ENCODE results near the gene AIF1.

The AIF1 gene

DNA sequence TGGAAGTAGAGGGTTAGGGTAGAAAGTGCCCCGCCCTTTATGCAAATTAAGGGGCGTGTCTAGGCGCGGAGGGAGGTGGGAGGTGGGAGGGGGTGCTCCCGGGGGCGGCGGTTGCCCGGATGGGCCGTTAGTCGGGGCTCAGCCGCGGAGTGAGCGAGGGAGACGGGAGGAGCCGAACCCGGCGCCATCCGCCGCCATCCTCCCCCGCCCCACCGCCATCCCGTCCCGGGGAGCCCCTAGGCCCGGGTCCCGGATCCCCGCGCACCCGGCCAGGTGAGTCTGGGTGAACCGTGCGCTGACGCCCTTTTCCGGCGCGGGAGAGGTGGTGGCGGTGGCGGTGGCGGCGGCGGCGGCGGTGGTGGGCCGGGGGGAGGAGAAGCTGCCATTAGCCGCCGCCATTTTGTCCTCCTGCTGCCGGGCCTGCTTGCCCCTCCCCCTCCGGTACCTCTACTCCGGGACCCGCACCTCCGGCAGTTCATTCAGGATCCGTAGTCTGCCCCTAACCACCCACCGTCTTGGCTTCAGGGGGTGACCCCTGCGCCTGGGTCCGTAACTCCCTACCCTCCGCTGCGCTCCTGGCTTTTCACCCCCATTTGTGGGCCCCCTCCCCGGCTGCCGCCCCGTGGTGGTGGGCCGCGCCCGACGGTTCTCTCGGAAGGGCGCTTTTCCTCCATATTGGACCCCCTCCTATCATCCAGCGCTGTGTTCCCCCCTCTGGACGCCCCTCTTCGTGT, 5.7 kb downstream of the AIF1 start, which contains the start of gene PRRC2A:
Gene PRRC2A (plus strand): TSS at position 130 of the 734 bp plus-strand sequence. CDS start 2,075 bp downstream, outside the sequence.
- peak; percentile 91 to 100 (median 99) for DNase-seq

DNA sequence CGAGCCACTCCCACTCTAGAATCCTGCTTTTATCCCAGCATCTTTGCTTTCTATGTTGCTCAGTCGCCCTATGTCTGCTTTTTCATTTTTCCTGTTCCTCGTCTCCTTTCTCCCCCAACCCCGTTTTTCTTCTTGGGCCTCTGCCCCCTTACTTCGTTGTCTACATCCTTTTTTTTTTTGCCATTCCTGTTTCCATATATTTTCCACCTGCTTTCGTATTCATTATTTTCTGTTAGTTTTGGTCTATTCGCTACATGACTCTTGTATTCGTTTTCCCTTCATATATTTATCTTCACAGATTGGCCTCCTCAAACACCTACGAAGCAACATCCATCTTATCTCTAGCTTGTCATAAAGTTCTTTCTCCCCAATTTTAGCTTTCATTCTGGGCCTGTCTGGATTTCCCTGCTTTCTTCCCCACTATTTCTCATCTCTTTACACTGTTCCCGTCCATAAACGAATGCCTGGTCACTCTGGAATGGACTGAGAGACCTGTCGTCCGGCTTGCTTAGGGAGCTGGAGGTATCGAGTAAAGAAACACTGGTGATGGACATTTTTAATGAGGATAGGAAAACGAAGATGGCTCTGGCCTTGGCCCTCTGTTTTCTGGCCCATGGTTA, 6.4 kb downstream of the AIF1 start:
- peak in 1 of 3 experiments; percentile 56 for DNase-seq

DNA sequence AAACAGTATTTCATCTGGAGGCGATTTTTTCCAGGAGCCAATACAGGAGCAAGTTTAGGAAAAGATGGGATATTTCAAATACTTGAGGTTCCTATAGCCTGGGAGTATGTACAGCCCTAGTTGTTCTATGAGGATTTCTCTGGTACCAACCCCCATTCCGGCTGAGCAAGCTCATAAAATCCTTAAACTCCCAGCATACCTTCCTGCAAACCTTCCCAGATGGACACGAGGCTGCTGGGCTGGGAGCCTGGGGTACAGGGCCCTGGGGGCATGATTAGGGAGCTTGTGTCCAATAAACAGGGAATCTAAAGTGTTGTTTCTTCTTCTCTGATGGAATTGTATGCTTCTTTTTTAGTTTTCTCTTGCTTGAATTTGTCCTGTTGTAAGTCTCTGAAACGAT, 7.0 kb downstream of the AIF1 start:
- DNase-seq = no peak

DNA sequence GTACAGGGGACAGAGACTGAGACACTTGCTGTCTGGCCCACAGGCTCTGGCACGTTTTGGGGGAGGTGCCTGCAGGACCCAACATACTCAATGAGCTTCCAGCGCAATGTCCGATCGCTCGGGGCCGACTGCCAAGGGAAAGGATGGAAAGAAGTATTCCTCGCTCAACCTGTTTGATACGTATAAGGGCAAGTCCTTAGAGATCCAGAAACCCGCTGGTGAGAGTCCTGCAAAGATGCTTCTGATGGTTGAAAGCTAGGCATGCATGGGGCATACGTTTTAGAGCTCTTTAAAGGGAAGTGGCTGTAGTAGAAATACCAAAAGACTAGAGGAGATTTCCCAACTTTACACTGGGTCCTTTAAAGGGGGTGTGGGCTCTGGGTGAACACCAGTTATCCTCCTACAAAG, 7.7 kb downstream of the AIF1 start:
- no peak for DNase-seq

DNA sequence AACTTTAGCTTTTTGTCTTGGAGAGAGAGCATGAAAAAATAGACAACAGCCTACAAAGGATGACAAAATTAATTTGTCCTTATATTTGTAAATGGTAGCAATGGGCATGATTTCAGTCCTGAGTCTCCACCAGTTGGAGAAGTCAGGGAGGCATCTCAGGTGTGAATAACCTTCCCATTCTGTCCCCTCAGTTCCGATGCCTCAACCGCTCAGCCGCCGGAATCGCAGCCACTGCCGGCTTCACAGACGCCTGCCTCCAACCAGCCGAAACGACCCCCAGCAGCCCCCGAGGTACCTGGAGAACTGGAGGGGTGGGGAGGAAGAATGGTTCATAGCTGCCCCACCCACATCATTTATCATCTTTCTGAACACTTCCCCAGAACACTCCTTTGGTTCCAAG, 9.0 kb downstream of the AIF1 start:
- no peak for DNase-seq

DNA sequence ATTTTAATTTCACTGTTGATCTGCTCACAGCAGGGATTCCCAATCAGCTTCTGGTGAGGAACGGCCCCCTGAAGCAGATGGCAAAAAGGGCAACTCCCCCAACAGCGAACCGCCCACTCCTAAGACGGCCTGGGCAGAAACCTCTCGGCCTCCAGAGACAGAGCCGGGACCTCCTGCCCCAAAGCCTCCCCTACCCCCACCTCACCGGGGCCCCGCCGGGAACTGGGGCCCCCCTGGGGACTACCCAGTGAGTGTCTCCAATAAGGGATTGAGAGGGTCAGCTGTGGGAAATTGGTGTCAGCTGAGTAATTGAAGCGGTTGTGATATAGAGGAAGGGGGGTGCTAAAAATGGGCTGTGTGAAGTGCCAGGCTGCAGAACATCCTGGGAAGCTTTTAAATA, 11.9 kb downstream of the AIF1 start:
- DNase-seq = no peak

DNA sequence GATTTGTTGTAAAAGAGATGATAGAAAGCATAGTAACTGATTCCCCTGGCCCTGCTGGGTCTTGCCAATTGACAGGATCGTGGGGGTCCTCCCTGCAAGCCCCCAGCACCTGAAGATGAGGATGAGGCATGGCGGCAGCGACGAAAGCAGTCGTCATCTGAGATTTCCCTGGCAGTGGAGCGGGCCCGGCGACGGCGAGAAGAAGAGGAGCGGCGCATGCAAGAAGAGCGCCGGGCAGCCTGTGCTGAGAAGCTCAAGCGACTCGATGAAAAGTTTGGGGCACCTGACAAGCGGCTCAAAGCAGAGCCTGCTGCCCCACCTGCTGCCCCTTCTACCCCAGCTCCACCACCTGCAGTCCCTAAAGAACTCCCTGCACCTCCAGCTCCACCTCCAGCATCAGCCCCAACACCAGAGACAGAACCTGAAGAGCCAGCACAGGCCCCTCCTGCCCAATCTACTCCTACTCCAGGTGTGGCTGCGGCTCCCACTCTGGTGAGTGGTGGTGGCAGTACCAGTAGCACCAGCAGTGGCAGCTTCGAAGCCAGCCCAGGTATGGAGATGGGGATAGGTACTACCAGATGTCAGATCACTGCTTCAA, 12.8 kb downstream of the AIF1 start:
- DNase-seq = no peak

DNA sequence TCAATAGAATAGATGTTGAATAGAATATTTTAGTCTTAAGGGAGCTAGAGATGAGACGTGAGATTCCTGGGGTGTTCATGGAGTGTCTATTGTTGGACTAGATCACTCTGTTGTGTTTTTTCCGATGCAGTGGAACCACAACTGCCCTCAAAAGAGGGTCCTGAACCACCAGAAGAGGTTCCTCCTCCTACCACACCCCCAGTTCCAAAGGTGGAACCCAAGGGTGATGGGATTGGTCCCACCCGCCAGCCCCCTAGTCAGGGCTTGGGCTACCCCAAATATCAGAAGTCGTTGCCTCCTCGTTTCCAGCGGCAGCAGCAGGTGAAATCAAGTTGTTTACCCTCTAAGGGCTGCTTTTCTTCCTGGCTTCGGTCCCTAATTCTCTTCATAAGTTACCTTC, 14.0 kb downstream of the AIF1 start:
- DNase-seq = no peak

DNA sequence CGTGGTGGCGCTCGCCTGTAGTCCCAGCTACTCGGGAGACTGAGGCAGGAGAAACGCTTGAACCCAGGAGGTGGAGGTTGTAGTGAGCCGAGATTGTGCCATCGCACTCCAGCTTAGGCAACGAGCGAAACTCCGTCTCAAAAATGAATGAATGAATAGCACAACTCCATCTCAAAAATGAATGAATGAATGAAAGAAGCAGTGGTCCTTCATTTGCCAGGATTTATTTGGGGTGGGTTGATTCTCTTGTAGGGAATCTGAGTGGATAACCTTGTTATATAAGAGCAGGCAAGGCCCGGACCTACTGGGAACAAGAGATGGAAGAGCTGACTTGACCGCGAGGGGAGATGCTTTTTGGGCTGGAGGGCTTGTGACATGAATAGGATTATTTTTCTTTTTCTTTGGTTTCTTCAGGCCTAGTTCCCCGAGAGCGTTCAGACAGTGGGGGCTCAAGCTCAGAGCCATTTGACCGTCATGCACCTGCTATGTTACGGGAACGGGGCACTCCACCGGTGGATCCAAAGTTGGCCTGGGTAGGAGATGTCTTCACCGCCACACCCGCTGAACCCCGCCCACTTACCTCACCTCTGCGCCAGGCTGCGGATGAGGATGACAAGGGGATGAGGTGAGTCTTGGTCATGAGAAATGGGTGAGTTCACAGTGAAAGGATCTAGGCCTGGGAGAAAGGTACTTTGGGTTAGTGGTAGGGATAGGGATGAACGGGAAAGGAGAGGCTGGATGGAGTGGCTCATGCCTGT, 15.3 kb downstream of the AIF1 start:
- no peak for DNase-seq

DNA sequence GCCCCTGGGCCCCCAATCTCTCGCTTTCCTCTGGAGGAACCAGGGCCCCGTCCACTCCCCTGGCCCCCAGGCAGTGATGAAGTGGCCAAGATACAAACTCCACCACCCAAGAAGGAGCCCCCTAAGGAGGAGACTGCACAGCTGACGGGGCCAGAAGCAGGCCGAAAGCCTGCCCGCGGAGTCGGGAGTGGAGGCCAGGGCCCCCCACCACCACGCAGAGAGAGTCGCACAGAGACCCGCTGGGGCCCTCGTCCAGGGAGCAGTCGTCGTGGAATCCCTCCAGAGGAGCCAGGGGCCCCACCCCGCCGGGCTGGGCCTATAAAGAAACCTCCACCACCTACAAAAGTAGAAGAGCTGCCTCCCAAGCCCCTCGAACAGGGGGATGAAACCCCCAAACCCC, 16.2 kb downstream of the AIF1 start:
- DNase-seq = no peak

DNA sequence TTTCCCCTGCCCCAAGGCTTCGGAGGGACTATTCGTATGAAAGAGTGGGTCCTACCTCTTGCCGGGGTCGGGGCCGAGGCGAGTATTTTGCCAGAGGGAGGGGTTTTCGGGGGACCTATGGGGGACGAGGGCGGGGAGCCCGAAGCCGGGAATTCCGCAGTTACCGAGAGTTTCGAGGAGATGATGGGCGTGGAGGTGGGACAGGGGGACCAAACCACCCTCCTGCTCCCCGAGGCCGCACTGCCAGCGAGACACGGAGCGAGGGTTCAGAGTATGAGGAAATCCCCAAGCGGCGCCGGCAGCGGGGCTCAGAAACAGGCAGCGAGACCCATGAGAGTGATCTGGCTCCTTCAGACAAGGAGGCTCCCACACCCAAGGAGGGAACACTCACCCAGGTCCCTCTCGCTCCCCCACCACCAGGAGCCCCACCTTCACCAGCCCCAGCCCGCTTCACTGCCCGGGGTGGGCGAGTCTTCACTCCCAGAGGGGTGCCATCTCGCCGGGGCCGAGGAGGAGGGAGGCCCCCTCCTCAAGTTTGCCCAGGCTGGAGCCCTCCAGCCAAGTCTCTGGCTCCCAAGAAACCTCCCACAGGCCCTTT, 16.7 kb downstream of the AIF1 start:
- DNase-seq = no peak

DNA sequence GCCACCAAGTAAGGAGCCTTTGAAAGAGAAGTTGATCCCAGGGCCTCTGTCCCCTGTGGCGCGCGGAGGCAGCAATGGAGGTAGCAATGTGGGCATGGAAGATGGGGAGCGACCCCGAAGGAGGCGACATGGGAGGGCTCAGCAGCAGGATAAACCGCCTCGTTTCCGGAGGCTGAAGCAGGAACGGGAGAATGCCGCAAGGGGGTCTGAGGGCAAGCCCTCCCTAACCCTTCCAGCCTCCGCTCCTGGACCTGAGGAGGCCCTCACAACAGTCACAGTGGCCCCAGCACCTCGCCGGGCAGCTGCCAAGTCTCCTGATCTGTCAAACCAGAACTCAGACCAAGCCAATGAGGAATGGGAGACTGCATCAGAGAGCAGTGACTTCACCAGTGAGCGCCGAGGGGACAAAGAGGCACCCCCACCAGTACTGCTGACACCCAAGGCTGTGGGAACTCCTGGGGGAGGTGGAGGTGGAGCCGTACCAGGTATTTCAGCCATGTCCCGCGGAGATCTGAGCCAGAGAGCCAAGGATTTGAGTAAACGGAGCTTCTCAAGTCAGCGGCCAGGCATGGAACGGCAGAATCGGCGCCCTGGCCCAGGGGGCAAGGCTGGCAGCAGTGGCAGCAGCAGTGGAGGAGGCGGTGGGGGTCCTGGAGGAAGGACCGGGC, 17.4 kb downstream of the AIF1 start:
- no peak for DNase-seq

DNA sequence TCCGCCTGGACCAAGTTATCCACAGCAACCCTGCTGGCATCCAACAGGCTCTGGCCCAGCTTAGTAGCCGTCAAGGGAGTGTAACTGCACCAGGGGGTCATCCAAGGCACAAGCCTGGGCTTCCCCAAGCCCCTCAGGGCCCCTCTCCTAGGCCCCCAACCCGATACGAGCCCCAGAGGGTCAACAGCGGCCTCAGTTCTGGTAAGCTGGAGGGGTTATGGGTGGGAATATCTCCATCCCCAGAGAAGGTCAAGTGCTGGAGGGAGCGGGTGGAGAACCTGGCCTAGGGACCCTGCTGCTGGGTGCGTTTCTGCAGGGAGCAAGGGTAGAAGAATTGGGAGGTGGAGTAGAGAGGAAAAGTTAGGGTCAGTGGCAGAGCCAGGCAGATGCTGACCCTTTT, 18.4 kb downstream of the AIF1 start:
- no peak for DNase-seq

DNA sequence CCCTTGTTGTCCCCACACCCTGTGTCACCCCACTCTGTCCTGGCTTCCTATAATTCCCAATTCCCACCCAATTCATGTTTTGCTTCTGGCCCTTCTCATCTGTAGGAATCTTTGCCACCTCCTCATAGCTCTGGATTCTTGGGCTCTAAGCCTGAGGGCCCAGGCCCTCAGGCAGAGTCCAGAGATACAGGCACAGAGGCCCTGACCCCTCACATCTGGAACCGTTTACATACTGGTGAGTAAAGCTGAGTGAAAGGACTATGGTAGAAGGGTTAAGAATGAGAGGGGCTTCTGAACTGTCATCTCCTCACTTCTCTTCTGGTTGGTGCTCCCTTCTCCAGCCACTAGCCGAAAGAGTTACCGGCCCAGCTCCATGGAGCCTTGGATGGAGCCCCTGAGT, 19.1 kb downstream of the AIF1 start:
- no peak for DNase-seq

DNA sequence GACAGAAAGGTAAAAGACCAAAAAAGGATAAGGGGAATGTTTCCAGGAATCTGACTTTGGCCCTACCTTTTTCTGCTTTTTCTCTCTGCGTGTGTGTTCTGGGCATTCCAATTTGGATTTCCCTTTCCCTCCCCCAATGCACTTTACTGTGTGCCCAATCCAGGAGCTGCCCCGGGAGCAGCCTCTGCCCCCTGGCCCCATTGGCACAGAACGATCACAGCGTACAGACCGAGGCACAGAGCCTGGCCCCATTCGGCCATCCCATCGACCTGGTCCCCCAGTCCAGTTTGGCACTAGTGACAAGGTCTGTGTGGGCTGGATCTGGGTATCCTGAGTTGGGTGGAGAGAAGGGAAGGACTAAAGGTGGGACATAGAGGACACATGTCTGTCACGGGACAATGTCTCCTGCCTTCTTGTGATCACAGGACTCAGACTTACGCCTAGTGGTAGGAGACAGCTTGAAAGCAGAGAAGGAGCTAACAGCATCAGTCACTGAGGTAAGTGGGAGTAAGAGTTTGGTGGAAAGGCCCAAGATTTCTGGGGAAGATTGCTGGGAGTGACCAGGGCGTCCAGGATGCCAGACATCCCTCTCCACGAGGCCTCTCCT, 20.0 kb downstream of the AIF1 start:
- no peak for DNase-seq

DNA sequence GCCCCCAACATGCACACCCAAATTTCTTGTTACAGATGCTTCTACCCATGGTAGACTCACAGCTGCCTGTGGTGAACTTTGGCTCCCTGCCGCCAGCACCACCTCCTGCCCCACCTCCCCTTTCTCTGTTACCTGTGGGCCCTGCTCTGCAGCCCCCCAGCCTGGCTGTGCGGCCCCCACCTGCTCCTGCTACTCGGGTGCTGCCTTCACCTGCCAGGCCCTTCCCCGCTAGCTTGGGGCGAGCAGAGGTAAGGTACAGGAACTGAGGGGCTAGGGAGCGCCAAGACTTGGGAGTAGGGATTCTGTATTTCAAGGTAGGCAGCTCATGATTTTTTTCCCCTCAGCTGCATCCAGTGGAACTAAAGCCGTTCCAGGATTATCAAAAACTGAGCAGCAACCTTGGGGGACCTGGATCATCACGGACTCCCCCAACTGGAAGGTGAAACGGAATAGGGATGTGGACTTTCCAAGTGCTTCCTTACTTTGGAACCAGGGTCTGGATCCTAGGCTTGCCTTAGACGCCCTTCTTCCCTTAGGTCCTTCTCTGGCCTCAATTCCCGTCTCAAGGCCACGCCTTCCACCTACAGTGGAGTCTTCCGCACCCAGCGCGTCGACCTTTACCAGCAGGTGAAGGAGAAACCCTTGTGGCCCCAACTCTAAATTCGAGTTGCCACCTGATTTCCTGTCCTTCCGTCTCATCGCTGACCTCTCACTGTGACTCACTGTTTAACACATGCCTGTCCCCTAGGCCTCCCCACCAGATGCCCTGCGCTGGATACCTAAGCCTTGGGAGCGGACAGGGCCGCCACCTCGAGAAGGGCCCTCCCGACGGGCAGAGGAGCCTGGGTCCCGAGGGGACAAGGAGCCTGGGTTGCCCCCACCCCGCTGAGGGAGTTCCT, 21.9 kb downstream of the AIF1 start:
- DNase-seq = no peak

DNA sequence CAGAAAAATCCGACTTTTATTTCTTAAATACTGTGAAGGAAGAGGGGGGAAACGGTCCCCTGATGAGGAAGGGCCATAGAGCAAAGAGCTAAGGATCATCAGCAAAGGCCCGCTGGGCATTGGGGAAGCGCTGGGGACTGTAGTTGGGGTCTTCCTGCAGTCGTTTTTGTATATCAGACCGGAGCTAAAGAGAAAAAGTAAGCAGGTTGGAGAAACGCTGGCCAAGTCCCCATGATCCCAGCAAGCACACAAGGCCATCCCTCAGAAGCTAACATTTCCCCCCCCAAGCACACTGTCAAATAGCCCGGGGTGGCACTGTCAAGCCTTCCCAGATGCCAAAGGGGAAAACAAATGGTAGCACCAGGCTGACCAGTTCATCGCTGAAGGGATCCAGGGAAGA, 24.0 kb downstream of the AIF1 start:
- DNase-seq = no peak

DNA sequence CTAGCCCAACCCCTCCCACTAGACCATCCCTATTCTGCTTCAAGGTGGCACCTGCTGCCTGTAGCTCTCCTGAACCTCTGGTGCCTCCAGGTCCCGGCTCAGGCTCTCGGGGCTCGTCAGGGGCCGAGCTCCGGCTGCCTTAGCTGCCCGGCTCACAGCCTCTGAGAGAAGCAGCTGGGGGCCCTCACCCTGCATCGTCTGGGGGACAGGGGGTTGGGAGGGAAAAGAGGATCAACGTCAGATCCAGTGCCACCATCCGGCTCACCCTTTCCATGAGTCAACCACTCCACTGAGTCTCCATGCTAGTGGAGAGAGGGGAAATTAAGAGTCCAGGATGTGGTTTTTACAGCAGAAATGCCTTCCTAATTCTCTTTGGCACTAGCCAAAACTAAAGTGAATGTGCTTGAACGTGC, 24.4 kb downstream of the AIF1 start:
- DNase-seq = no peak

DNA sequence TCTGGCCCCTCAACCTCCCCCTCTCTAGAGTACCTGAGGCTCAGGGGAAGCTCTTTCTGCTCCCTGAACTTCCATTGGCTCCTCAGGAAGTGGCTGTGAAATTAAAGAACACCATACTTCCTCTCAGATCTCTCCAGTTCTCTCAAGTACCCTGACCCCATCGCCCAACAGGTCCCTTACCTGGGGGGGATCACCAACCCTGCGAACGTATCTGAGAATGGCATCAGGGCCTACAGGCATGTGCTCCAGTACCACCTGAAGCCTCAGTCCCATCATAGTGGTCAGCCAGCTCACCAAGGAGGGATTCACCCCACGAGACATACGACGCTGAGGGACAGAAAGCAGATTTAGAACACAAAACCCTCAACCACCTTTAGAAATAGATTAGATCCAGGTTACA, 25.6 kb downstream of the AIF1 start:
- no peak for DNase-seq

DNA sequence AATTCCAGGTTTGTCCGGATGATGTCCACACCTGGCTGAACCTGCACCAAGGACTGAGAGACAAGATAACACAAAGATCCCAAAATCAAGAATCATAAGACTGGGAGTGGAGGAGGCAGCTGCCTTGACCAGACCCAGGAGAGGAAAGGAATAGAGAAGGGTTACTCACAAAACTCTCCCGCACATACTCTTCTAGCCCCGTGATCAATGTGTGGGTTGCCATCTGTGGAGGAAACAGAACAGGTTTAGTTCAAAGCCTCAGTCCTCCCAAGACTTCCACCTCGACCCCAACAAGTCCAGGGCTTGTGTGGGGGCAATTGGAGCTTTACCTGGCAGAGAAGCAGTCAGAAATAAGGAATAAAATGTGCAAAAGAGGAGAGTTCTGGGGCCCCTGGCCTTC, 26.3 kb downstream of the AIF1 start:
- no peak for DNase-seq

Data from NCI-H1417 (cell line).